Skeletal muscle satellite cell (primary cell): ENCODE data around the gene TENT5C.

Experiments used
- H3K27me3 ChIP-seq: 2 replicates; pipeline ENCODE4 v1.7.0; 2013; ENCODE audit warnings: low read length; ENCODE audit not compliant: control insufficient read depth, insufficient read depth
- H3K36me3 ChIP-seq: 2 replicates; pipeline ENCODE4 v1.7.0; 2013; ENCODE audit warnings: mild to moderate bottlenecking, control low read depth, low read length; ENCODE audit not compliant: insufficient read depth
- H3K4me1 ChIP-seq: 2 replicates; pipeline ENCODE4 v1.7.0; 2013; ENCODE audit warnings: low read length; ENCODE audit not compliant: control insufficient read depth, insufficient read depth
- H3K4me2 ChIP-seq: 2 replicates; pipeline ENCODE4 v1.7.0; 2013; ENCODE audit warnings: mild to moderate bottlenecking, low read length
- H3K4me3 ChIP-seq: 2 replicates; pipeline ENCODE4 v1.7.0; 2013; ENCODE audit warnings: low read length
- H3K9ac ChIP-seq: 2 replicates; pipeline ENCODE4 v1.7.0; 2013; ENCODE audit warnings: mild to moderate bottlenecking, low read depth, low read length, moderate library complexity
- H3K9me3 ChIP-seq: replicated peaks from 2 replicates; pipeline ENCODE4 v1.7.0; 2013; ENCODE audit warnings: mild to moderate bottlenecking, control low read depth, low read length

TENT5C gene

DNA sequence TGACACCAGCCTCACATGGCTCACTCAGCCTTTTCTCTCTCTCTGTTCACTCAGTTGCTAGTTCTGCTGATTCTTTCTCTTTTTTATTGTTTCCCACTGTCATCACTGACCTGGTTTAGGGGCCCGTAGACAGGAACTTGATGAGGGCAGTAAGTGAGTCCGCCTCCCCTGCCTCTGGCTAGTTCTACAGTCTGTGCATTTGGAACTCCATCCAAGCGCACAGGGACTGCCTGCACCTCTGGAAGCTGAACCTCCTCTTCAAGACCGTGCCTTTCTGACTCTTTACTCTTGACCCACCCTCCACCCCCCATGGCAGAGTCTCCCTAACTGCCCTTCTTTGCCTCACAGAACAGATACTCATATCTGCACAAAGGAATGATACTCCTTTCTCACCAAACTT, 4.2 kb downstream of the TENT5C start:
- H3K4me1 ChIP-seq: peaks cover 12% of the 10 kb centered on the region

DNA sequence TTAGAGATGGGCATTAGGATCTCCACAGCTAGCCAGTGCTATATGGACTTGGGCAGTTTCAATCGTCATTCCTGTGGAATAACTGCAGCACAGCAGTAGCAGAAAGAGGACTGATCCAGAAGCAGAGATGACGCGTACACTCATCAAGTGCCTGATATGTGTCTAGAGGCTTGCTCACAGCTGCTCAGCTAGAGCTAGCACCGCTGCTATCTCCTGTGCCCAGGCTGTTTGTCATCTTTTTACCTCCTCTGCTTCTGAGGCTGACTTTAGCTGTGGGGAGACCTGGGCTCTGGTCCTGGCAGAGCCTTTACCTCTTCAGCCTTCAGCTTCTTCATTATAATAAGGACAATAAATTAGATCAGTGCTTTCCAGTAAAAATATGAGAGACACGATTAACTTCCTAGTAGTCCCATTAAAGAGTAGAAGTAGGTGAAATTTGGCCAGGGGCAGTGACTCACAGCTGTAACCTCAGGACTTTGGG, 5.3 kb downstream of the TENT5C start:
- H3K9ac ChIP-seq: no peak overlapping the region
- no peaks in the 10 kb centered on the region for H3K36me3 ChIP-seq
- no peaks in the 10 kb centered on the region for H3K9me3 ChIP-seq
- H3K4me3 ChIP-seq: no peak overlapping the region
- peaks cover 9% of the 10 kb centered on the region for H3K4me1 ChIP-seq
- H3K4me2 ChIP-seq: no peak overlapping the region
- peaks cover 51% of the 10 kb centered on the region for H3K27me3 ChIP-seq

More for the DNA sequence above, 4.2 kb downstream of the TENT5C start:
- Histone ChIP-seq H3K36me3 (no peaks in the 10 kb centered on the region), H3K27me3 (peaks cover 49% of the 10 kb centered on the region), H3K9ac (no peak overlapping the region), H3K4me3 (no peak overlapping the region), H3K4me2 (no peak overlapping the region), H3K9me3 (no peaks in the 10 kb centered on the region)

DNA sequence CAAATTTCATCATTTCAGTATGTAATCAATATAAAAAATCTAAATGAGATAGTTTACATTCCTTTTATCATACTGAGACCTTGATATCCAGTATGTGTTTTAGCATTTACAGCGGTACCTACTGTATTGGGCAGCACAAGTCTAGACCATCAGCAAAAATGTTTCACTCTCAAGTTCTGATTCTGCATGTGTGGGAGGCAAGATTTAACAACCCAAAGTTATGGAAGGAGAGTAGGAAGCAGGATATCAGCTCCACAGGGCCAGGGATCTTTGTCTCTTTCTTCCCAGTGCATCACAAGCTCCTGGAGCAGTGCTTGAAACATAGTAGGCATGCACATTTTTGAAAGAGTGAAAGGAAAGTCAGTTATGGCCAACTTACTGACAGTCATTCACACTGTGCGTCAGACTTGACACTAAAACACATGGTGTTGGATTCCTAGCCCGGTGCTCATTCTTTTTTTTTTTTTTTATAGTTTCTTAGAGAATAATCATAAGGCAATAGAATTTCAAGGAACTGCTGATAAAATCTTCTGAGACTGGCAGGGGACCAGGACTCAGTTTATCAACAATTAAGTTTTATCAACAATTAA, 6.1 kb downstream of the TENT5C start:
- Histone ChIP-seq H3K9ac (no peak overlapping the region), H3K36me3 (no peaks in the 10 kb centered on the region), H3K4me1 (peaks cover 8% of the 10 kb centered on the region), H3K4me3 (no peak overlapping the region), H3K27me3 (peaks cover 44% of the 10 kb centered on the region), H3K4me2 (no peak overlapping the region), H3K9me3 (no peaks in the 10 kb centered on the region)

DNA sequence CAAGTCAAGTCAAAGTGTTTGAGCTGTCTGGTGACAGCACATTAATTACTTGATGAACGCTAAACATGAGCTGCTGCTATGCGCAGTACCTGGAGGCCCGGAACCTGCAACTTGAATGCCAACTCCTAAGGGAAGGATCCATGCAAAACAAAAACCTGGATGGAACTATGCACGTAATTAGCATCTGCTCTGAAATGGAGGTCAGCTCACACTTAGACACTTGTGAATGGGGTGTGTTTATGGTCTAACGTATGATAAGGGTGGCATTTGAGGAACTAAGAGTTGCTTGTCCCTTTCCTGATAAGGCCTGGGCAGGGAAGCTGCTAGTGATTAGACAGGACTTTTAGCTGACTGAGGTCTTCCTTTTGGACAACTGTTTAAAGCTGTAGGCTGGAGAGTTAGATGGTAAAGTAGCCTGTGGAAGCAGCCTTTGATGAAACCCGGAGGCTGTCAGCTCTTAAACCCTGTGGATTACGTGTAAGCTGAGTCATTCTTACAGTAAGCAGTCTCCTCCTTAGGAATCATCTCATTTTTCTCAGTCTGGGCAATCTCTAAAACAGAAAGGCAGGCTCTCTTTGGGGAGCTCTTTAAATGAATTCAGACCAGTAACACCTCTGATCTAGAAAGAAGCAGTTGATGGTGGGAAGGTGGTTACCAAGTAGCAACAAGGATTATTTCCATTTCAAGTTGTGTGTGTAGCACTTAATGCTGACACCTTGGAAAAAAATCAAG, 6.8 kb downstream of the TENT5C start:
- H3K4me1 ChIP-seq: peaks cover 8% of the 10 kb centered on the region
- peaks cover 42% of the 10 kb centered on the region for H3K27me3 ChIP-seq
- no peaks in the 10 kb centered on the region for H3K36me3 ChIP-seq
- H3K4me2 ChIP-seq: no peak overlapping the region
- no peak overlapping the region for H3K9ac ChIP-seq
- H3K9me3 ChIP-seq: no peaks in the 10 kb centered on the region
- no peak overlapping the region for H3K4me3 ChIP-seq

DNA sequence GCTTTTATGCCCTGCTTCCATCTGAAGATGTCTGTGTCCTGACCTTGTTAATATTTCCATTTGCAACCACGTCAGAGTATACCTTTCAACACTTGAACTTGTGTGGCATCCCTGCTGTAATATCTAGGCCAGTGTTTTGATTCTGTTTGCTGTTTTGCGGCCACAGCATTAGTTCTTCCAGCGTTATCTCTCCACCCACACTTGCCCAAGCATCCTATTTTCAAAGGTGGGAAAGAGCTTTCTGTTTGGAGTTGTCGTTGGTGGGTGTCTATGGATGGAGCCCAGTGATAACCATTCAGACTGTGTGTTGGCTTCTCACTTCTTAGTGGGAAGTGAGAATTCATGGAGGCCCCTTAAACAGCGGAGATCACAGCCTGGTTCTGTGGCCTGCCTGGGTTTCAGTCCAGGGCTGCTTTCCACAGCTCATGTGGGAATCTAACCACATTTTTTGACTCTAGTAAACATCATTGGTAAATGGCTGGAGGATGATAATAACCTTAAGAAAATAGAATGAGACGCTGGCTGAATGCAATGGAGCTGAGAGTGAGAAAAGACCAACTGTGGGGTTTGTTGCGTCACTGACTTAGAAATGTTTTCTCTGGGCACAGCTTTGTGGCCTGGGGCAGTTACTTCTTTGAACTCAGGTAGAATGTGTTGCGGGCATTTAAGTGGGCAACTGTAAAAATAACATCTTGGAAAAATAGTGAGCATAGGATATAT, 7.6 kb downstream of the TENT5C start:
- H3K4me3 ChIP-seq: no peak overlapping the region
- H3K9ac ChIP-seq: no peak overlapping the region
- H3K4me2 ChIP-seq: no peak overlapping the region
- peaks cover 8% of the 10 kb centered on the region for H3K4me1 ChIP-seq
- no peaks in the 10 kb centered on the region for H3K9me3 ChIP-seq
- H3K27me3 ChIP-seq: peaks cover 44% of the 10 kb centered on the region
- H3K36me3 ChIP-seq: no peaks in the 10 kb centered on the region

DNA sequence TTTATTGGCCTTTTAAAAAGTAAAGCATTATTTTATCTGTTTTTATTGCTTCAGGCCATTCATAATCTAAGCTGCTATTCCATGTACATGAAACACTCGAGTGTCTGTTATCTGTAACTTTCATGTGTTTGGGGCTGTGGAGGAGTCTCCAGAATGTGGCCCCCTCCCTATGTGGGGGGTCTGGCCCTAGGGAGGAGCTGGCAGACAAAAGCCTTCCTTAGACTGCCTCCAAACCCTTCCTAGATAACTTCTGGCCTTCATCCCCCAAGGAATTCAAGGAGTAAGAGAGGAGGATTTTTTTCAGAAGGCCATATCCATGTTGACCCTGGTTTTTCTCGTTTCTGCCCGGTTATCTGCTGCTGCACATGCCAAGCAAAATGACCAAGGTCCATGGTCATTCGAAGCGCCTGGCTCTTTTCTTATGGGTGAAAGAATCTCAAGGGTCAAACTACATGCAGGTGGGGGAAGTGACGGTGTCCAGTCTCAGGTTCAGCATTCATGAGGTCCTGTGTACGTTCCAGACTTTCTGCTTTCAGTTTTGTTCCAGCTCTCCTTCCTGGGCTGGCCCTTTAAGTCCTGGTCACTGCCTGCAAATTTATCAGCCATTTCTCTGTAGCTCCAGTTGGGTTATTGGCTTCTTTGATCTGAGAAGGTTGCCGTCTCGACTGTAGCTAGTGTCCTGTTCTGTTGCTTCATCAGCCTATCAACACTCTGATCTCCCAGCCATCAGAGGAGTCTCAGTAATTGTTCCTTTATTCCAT, 8.3 kb downstream of the TENT5C start:
- Histone ChIP-seq H3K36me3 (no peaks in the 10 kb centered on the region), H3K27me3 (peaks cover 50% of the 10 kb centered on the region), H3K9ac (no peak overlapping the region), H3K9me3 (no peaks in the 10 kb centered on the region), H3K4me3 (no peak overlapping the region), H3K4me1 (peaks cover 8% of the 10 kb centered on the region), H3K4me2 (no peak overlapping the region)

DNA sequence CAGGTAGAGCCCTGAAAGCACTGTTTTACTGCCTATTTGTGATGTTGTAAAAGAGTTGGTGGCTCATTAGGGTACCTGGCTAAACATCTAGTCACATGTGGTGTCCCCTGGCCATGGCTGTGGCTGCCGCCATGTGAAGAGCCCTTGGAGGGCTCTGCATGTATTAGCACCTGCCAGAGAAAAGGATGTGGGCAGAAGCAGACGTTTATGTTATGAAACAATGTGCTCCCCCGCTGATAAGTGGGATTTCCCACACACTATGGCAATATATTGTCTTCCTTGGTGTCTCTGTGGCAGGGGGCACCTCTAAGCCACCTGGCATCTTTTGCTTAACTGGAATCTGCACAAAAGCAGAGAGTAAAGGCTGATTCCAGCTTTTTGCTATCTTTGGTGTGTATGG, 9.6 kb downstream of the TENT5C start:
- Histone ChIP-seq H3K4me3 (no peak overlapping the region), H3K9me3 (no peaks in the 10 kb centered on the region), H3K27me3 (peaks cover 42% of the 10 kb centered on the region), H3K36me3 (no peaks in the 10 kb centered on the region), H3K4me2 (no peak overlapping the region), H3K9ac (no peak overlapping the region), H3K4me1 (peaks cover 8% of the 10 kb centered on the region)

DNA sequence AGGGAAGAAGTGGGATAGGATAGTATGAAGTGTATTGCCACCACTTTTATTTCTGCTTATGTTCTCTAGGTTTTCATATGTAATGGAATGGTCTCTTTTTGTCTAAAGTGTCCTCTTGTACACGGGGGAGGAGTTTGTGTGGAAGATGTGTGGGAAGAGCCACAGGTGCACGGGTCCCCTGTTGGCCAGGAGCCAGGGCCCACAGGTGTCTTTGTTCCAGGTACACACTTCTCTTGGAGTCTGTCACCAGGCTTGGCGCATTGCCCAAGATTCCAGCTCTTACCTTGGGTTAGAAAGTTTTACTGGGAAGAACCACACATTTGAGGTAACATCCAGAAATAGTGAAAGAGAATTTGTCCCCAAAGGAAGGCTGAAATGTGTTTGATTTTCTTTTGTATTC, 10.5 kb downstream of the TENT5C start:
- no peaks in the 10 kb centered on the region for H3K36me3 ChIP-seq
- H3K9ac ChIP-seq: no peak overlapping the region
- H3K4me3 ChIP-seq: no peak overlapping the region
- no peak overlapping the region for H3K4me2 ChIP-seq
- peaks cover 44% of the 10 kb centered on the region for H3K27me3 ChIP-seq
- H3K4me1 ChIP-seq: peaks cover 8% of the 10 kb centered on the region
- no peaks in the 10 kb centered on the region for H3K9me3 ChIP-seq

DNA sequence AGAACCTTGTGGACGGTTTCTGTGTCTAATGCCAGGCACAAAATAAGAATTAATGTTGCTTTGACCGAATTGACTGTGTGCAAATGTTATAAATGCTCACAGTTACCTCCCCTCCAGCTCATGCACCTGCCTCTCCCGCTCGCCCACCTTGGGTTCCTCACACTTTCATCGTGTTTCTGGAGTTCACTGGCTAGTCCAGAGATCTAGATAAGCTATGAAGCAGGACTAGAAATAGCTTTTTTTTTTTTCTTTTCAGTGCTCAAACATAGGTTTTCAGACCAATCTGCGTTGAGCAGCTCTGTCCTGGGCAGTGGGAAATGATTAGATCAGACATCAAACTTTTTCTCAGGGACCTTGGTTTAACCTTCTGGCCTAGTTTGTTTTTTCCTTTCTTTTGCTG, 11.1 kb downstream of the TENT5C start:
- peaks cover 47% of the 10 kb centered on the region for H3K27me3 ChIP-seq
- H3K9ac ChIP-seq: no peak overlapping the region
- no peak overlapping the region for H3K4me2 ChIP-seq
- no peak overlapping the region for H3K4me3 ChIP-seq
- H3K36me3 ChIP-seq: no peaks in the 10 kb centered on the region
- no peaks in the 10 kb centered on the region for H3K9me3 ChIP-seq
- H3K4me1 ChIP-seq: peaks cover 8% of the 10 kb centered on the region

DNA sequence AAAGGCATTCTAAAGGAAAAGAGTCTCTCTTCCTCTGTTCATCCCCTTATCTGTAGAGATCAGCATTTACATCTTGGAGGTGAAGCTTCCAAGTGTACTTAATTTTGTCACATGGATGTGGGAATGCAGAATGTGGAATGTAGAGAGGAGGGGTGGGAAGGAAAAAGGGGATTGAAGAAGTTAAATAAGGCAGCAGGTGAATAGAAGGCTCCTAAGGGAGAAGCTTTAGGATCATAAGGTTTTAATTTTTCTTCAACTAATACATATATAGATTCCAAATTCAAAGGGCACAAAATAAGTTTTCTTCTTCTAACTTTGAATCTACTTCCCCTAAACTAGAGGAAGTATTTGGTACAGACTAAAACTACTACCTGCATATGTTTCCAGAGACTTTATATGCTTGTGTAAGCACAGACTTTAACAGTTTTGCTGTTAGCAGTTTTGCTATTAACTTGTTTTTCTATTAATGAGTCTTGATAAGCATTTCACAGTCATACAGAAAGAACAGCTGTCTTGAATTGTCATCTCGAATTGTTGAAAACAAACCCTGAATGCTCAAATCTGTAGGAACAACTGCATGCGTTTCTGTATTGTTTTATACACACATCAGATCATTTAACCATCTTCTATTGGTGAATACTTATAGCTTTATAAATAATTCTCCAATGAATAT, 12.7 kb downstream of the TENT5C start:
- peaks cover 56% of the 10 kb centered on the region for H3K27me3 ChIP-seq
- no peaks in the 10 kb centered on the region for H3K36me3 ChIP-seq
- H3K9ac ChIP-seq: no peak overlapping the region
- no peak overlapping the region for H3K4me3 ChIP-seq
- H3K4me1 ChIP-seq: no peaks in the 10 kb centered on the region
- no peak overlapping the region for H3K4me2 ChIP-seq
- no peaks in the 10 kb centered on the region for H3K9me3 ChIP-seq

DNA sequence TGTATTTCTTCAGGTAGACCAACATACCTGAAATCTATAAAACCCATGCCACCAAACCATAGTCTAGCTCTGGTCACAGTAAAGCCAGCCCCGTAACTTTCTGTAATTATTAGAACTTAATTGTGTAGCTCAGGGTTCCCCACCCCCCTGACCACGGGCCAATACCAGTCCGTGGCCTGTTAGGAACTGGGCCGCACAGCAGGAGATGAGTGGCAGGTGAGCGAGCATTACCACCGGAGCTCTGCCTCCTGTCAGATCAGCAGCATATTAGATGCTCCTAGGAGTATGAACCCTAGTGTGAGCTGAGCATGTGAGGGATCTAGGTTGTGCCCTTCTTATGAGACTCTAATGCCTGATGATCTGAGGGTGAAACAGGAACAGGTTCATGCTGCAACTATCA, 14.6 kb downstream of the TENT5C start:
- peaks cover 50% of the 10 kb centered on the region for H3K27me3 ChIP-seq
- H3K9ac ChIP-seq: no peak overlapping the region
- H3K36me3 ChIP-seq: no peaks in the 10 kb centered on the region
- no peaks in the 10 kb centered on the region for H3K9me3 ChIP-seq
- no peaks in the 10 kb centered on the region for H3K4me1 ChIP-seq
- no peak overlapping the region for H3K4me3 ChIP-seq
- no peak overlapping the region for H3K4me2 ChIP-seq
